ENCODE measurements around the gene SETD3. TPM values are rescaled to one million over a fixed set of nuclear protein-coding genes. Genes with fewer than 3 reads are reported as not detected.
A peak's percentile ranks its signal among the peaks of the same experiment; 100 is the strongest.

The SETD3 gene
- total and polyA plus RNA-seq, 2 of the 8 experiments (the other 6 are each of a cell fraction or from before 2014, with no cell fraction given): 24.0 to 64.0 TPM

DNA sequence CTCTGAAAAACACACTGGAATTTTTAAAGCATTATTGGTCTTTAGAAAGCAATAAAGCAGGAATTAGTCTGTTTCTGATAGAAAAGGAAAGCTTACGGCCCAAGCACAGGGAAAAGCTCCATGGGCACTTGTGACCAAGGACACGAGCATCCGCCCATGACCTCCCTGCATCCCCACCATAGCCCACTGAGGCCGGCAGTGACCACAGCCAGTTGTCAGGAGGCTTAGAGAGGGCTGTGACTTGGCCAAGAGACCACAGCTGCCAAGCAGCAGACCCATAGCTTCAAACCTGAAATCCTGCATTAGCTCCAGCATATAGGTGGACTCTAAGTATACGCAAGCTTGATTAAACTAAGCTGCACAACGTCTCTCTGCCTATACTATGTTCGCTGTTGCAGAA, 8.9 kb downstream of the SETD3 start:
- H2AK5ac ChIP-seq (ENCODE audit: low read depth, low read length): no peak overlapping the region
- ChIA-PET CTCF (ENCODE audit: partially characterized antibody) (interaction anchor here (1.1 to 1.9 kb wide), 2 partner anchors 11 to 31 kb away, joined by 3 to 11 read pairs; no protein-coding TSS in a partner anchor), POLR2A (ENCODE audit: partially characterized antibody) (no interaction called here)
- 0 out of 7 replicates have a peak overlapping the region, but pooled peaks of 1 of the 4 experiments have one; percentile 39 for H3K9ac ChIP-seq (replicated peaks in 1 of 4; ENCODE audit: extremely low read depth in 1 of 4, low read depth in 3 of 4, low read length in 3 of 4)
- H2BK5ac ChIP-seq (ENCODE audit: low read depth, low read length): no peak overlapping the region
- 94% methylated on average over 7 of the region's 7 CpGs; no CpG with 5 or more reads in 1 of the 2 experiments for WGBS, 2 experiments (ENCODE audit: extremely low coverage in 1 of 2, insufficient coverage in 1 of 2, insufficient read length in 1 of 2, insufficient replicate concordance in 2 of 2, low coverage in 1 of 2, low lambda C conversion rate in 2 of 2, missing lambda C conversion rate in 1 of 2)
- no peak overlapping the region for H3K27ac ChIP-seq (ENCODE audit: low read depth, low read length)
- no peak overlapping the region for H3K4me2 ChIP-seq (ENCODE audit: insufficient read depth in 1 of 2, low read depth in 2 of 2, low read length in 2 of 2)
- no peak overlapping the region for H3K4ac ChIP-seq (replicated peaks; ENCODE audit: insufficient read length, low read depth, low read length)
- H4K5ac ChIP-seq (ENCODE audit: insufficient read length, low read depth, low read length): no peak overlapping the region
- H4K20me1 ChIP-seq (replicated peaks in 1 of 2; ENCODE audit: control insufficient read depth in 1 of 2, insufficient read depth in 2 of 2, low read length in 2 of 2): peaks cover 2 to 21% of the 10 kb centered on the region in 2 experiments
- no peak overlapping the region for H2AFZ ChIP-seq (ENCODE audit: low read length)
- H2BK15ac ChIP-seq (ENCODE audit: low read length): no peak overlapping the region
- H3K23ac ChIP-seq (ENCODE audit: insufficient read length): no peak overlapping the region
- H3K79me1 ChIP-seq (ENCODE audit: low read depth, low read length): peaks cover 4% of the 10 kb centered on the region; the same call in 1 of the 2 replicates
- H3K56ac ChIP-seq (replicated peaks; ENCODE audit: insufficient read length, low read depth, low read length): no peak overlapping the region
- H3K23me2 ChIP-seq (ENCODE audit: low read depth, low read length): no peaks in the 10 kb centered on the region
- no peak for DNase-seq (ENCODE audit: low read depth in 1 of 2, low spot score in 2 of 2)
- no peak for FAIRE-seq
- H3K79me2 ChIP-seq (ENCODE audit: control insufficient read depth in 1 of 2, insufficient read depth in 2 of 2, low read length in 2 of 2): peaks cover 8 to 99% of the 10 kb centered on the region in 2 experiments
- H3K27me3 ChIP-seq (replicated peaks in 1 of 4; ENCODE audit: control insufficient read depth in 3 of 4, extremely low read depth in 1 of 4, insufficient read depth in 3 of 4, low read length in 3 of 4): no peaks in the 10 kb centered on the region
- no peak overlapping the region for H3K14ac ChIP-seq (ENCODE audit: insufficient read length)
- H4K91ac ChIP-seq (replicated peaks; ENCODE audit: insufficient read length, low read length): no peak overlapping the region
- H2BK20ac ChIP-seq (ENCODE audit: low read length): no peak overlapping the region
- no peak overlapping the region for H3K18ac ChIP-seq (ENCODE audit: extremely low read depth, low read length)
- H2BK12ac ChIP-seq (ENCODE audit: low read depth, low read length): no peak overlapping the region
- no peaks in the 10 kb centered on the region for H3K9me3 ChIP-seq (ENCODE audit: insufficient read depth in 2 of 2, low read depth in 1 of 2, low read length in 1 of 2)
- no peak overlapping the region for H3K4me3 ChIP-seq (ENCODE audit: extremely low read depth in 1 of 4, insufficient read depth in 2 of 4, low read depth in 3 of 4, low read length in 4 of 4)
- no peaks in the 10 kb centered on the region for H3K36me3 ChIP-seq (ENCODE audit: control insufficient read depth in 2 of 4, insufficient read depth in 4 of 4, low read length in 3 of 4)
- H3K4me1 ChIP-seq (replicated peaks in 1 of 4; ENCODE audit: control insufficient read depth in 3 of 4, insufficient read depth in 4 of 4, low read length in 3 of 4): peaks cover 0 to 4% (median 2%) of the 10 kb centered on the region in 4 experiments; a peak in 3 of 7 replicates
- TF ChIP-seq CEBPB (IDR thresholded peaks at IDR 0.05; ENCODE audit: low read depth, low read length) (no peak), SAP30 (IDR thresholded peaks at IDR 0.05; ENCODE audit: insufficient read depth, insufficient replicate concordance, low read length) (no peak)
- no peak overlapping the region for H2BK120ac ChIP-seq (replicated peaks; ENCODE audit: low read depth, low read length)
- H4K8ac ChIP-seq (ENCODE audit: extremely low read depth, insufficient read depth, low read length): peak overlapping the region; percentile 6; the same call in 1 of the 2 replicates

Data from H1 (cell line).